HG03097 (cell line): ENCODE results near the gene FOXN1.

ENCODE experiments used
- ATAC-seq: cut with Tn5 transposase; IDR thresholded peaks from one replicate; pipeline ENCODE4 v1.9.1; 2021; ENCODE audit not compliant: unreplicated experiment, low FRiP score

FOXN1 gene

DNA sequence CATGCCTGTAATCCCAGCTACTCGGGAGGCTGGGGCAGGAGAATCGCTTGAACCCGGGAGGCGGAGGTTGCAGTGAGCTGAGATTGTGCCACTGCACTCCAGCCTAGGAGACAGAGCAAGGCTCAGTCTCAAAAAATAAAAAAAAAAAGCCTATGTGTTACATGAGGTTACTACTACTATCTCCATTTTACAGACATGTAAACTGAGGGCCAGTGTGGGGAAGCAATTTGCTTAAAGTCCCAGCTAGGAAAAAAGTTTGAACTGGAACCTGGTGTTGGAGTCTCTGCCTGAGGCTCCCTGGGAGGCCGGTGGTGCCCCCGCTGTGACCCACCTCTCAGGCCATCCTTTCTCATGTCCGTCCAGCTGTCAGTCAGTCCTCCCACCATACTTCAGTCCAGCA is 28.2 kb upstream of the FOXN1 start:
- no peak for ATAC-seq

DNA sequence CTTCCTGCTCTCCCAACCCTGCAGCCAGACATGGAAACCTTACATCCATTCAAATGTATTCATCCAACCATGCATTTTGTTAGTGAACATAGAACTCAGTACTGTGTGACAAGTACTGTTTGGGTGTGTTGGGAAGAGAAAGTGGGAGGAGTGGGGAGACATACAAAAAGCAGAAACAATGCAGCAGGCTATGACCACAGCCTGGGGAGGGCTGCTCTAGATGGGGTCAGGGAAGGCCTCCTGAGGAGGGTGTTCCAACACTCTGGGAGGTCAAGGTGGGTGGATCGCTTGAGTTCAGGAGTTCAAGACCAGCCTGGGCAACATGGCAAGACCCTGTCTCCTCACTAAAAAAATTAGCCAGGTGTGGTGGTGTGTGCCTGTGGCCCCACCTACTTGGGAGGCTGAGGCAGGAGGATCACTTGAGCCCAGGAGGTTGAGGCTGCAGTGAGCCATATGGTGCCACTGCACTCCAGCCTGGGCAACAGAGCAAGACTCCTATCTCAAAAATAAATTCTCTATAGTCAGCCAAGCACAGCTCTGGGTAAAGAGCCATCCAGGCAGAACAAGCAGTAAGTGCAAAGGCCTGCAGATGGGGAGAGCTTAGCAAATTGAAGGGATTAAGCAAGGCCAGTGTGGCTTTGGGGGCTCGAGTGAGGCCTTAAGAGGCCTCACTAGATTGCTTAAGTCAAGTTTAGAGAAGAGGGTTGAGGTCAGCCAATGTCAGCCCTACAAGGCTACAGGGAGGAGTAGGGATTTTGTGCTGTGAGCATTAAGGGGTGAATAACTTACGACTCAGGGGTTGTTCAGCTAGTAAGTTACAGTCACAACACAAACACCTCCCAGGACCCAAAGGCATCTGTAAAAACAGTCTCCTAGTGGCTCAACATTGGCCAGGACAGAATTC is 27.2 kb upstream of the FOXN1 start:
- no peak for ATAC-seq

DNA sequence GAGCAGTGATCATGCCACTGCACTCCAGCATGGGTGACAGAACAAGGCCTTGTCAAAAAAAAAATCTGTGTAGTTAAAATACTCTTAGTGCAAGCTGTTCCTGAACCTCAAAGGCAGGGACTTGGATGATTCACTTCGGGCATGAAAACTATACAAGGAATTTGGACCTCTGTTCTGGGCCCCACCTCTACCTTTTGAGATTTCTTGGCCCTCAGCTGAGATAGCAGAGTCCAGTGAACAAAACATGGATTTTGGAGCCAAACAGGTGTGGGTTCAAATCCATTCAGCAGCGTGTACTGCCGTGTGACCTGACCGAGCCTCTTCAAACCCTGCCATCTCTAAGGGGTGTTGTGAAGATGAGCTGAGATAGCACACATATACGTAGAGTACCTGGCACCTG is 25.9 kb upstream of the FOXN1 start:
- ATAC-seq: no peak

DNA sequence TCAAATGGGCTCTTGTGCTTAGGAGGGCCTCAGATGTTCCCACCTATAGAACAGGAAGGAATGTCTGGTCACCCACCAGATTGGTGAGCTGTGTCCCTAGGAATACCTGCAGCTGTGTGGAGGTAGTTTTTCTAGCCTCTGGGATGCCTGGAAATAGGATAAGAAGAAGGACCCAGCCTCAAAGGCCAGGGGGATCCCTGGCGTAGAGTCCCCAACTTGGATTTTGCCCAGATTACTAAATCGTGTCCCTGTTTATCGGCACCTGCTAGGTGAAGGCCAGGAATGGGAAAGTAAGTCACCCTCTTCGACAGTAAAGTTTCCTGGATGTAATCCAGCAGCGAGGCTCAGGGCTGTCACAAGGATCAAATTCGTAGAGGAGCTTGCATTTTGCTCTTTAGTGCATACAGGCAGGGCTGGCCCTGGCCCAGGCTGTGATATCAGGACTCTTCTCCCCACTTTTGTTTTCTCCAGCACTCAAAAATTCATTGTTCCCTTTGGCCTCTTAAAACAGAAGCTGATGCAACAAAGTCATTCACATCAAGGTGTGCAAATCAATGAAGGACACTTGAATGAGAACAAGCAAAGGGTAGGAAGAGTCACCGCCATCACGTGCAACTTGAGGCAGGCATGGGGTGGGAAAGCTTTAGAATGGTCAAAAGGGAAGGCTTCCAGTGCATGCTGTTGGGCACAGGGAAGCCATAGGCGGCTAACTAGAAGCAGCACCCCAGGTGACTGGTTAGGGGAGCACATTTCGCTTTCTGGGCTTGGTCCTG is 25.2 kb upstream of the FOXN1 start:
- no peak for ATAC-seq

DNA sequence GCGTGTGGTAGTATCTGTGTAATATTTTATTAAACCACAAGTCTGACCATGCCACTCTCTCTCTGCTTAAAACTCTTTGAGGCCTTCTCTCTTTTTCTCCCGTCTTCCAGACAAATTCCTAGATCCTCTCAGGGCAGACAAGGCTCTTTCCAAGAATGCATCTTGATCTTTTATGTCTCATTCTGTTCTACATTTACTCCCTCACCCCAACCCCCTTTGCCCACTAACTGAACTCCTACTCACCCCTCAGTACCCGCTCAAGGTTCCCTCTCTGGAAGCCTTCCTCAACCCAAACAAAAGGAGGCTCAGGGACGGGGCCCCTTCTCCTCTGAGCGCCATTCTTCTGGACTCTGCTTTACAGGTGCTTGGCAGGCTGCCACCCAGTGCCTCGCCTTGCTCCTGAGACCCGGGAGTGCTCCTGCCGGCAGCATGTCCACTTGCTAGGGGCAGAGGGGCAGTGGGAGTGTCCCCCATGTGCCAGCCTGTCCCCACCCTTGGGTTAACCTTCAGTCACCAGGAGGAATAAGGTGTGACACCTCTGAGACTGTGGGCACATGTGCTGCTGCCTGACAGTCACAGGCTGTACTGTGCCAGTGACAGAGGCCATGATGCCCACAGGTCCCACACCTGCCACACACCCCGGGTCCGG is 23.5 kb upstream of the FOXN1 start:
- no peak for ATAC-seq

DNA sequence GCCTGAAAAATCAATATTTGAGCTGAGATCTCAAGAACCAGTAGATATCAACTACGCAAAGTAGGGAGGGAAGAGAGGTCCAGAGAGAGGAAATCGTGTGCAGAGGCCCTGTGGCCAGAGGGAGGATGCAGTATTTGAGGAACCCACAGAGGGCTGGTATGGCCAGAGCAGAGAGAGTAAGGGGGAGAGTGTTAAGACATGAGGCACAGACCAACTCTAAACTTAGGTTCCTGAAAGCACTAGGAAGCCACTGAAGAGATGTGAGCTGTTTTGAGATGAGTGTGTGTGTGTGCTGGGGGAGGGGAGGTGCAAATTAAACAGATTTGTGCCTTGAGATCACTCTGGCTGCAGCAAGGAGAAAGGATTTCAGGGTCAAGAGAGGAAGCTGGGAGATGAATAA is 21.9 kb upstream of the FOXN1 start:
- ATAC-seq: no peak

DNA sequence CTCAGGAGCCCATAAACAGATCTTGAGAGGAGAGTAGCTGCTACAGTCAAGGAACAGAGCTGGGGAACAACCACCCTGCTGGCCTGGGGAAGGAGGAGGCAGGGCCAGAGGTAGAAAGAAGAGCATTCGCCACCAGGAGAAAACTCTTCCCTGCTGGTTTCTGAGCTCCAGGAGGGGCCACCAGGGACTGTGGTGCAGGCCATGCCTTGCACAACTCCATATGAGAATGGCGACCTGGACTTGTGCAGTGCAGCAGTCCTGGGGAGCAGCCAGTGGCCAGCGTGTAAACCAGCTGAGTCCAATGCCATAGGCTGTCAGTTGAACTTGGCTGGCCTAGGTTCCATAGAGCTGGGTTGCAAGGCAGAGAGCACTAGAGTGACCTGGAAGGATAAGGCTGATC is 21.1 kb upstream of the FOXN1 start:
- ATAC-seq: no peak

DNA sequence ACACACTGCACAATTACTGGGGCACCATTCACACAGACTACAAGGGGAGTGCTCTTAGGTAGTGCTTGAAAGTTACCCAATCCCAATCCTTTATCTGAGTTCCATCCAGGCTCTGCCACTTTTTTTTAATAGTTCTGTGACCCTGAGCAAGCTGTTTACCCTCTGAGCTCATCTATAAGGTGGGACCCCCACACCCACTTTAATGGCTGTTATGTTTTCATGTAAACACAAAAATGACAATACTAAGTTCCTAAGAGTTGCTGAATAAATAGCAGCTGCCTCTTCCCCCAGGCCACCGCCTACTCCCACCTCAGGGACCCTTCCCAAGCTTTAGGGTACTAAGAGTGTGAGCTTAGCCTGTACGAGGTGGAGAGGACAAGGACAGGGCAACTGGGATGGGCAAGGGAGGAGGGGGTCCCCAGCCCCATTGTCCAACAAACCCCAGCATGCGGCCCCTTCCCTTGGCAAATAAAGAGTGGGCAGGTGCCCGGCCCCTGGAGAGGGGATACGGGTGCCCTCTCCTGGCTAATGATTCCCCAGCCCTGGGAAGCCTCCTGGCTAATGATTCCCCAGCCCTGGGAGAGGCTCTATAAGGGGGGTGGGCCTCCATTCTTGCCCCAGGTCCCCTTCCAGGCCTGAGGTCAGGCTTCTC is 18.1 kb upstream of the FOXN1 start:
- ATAC-seq: no peak

DNA sequence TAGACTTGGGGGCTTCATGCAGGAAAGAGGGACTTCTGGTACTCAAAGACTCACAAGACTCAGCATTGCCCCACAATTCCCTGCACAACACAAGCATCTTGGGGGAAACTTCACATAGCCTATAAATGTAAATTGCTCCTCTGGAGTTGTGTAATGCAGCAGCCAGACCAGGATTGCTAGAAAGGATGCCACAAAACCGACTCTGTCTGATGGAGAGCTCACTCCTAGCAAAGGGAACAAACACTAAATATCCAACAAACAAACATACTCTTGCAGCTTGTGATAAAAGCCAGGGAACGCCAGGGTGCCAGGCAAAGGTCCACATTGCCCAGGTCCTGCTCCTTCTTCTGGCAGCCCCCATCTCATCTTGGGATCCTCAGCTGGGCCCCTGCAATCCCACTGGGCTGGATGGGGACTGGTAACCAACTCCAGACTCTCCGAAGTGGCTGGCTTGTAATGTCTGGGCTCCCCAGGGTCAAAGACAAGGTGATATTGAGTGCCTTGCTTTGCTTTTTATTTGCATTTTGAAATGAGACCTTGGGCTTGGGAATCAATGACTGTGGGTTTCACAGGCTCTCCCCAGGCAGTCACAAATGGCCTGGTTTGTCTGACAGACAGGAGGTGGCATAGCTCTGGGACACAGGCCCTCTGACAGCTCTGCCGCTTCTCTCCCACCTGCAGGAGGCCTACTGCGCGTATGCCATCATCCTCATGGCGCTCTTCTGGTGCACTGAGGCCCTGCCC is 17.4 kb upstream of the FOXN1 start:
- ATAC-seq: no peak

DNA sequence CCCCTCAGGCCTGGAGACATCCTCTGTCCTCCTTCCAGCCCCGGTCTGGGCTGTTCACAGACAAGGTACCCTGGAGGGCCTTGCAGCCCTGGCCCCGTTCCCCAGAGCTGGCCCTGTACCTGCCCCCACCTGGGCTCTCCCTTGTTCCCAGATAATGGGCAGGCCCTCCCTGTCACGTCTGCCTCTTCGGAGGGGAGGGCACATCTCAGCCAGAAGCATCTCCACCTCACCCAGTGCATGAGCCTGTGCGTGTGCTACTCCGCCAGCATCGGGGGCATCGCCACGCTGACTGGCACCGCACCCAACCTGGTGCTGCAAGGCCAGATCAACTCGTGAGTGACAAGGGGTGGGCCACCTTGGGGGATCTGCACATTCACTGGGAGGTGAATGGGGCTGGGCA is 14.9 kb upstream of the FOXN1 start:
- no peak for ATAC-seq

DNA sequence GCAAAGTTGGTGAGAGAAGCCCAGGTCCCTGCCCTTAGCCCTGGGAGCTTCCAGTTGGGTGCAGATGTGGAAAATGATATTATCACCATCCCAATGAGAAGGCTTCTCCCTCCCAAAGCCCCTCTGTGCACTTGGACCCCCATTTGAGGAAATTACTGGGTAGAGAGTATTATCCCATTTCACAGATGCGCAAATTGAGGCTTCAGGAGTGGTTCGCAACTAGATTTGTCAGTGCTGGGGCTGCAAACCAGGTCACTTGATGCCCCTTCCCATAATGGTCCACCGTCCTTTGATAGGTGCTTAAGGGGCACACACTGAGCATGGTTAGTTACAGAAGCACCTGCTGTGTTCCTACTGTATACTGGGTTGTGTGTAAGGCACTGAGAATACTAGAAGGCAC is 14.3 kb upstream of the FOXN1 start:
- no peak for ATAC-seq

DNA sequence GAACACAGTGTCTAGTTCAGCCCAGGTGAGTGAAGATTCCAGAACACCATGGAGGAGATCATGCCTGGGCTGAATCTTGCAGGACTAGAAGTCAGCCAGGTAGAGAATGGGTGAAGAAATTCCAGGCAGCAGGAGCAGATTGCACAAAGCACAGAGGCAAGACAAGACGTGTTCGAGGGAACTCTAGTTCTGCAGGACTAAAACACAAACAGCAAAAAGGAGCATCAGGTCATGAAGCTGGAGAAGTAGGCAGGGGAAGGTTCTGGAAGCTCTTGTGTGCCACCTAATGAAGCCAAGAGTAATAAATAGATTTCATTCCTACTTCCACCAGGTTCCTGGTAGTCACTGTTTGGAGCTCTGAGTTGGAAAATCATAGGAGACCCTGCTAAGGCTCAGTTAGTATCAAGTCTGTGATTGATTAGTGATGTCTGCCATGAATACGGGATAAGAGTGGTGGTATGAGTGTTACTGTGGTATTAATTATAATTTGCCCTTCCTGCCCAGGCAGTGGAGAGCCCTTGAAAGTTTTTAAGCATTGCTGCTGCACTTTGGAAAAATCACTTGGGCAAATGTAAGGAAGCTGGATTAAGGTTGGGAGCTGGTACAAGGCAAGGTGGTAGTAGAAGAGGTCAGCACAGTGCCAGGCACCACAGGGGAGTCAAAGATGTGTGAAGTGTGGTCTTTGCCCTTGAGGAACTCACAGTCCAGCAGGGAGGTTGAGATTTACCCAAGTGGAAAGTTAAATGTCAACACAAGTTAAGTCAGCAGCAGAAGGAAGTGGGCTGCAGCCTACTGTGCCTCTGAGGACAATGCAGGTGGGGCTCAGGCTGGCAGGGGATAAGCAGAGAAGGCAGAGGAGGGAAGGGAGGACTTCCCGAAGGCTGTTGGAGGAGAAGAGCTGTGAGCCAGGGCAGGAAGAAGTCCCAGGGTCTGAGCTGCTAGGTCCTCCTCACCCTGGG is 13.5 kb upstream of the FOXN1 start:
- ATAC-seq: no peak

DNA sequence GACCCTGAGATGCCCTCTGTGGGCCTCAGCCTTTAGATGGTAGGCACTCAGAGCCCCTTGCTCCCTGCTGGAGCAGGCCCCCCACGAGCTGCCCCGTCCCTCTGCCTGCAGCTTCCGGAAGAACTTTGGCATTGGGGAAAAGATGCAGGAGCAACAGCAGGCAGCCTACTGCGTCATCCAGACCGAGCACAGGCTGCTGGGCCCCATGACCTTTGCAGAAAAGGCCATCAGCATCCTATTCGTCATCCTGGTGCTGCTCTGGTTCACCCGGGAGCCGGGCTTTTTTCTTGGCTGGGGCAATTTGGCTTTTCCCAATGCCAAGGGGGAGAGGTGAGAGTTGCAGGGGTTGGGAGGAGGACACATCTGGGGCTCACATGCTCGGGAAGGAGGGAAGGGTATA is 12.7 kb upstream of the FOXN1 start:
- ATAC-seq: no peak

DNA sequence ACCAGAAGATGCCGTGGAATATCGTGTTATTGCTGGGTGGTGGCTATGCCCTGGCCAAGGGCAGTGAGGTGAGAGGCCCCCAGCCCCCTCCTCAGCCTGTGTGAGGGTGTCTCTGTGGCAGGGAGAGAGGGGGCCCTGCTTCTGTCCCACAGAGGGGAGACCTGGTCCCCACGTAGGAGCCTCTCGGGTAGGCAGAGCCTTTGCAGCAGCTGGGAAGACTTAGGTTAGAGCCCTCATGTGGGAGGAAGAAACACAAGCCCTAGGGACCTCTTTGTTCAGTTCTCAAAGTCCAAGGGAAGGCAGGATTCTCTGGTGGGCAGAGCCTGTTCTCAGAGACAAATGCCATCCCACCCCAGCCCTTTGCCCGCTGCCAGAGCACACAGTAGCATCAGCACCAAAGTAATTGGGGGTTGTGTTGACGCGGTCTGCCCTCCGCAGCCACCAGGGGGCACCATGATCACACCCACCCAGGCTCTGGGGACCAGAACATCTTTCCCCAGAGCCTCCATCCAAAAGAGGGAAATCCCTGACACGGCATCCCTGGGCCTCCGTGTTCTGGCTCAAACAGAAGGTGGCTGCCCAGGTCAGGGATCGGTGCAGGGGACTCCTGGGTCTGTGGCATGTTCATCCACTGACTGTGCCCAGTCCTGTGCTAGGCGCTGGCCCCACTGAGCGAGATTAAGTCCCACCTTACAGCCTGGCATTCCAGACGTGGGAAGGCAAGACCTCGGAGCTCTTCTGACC is 11.5 kb upstream of the FOXN1 start:
- ATAC-seq: no peak

DNA sequence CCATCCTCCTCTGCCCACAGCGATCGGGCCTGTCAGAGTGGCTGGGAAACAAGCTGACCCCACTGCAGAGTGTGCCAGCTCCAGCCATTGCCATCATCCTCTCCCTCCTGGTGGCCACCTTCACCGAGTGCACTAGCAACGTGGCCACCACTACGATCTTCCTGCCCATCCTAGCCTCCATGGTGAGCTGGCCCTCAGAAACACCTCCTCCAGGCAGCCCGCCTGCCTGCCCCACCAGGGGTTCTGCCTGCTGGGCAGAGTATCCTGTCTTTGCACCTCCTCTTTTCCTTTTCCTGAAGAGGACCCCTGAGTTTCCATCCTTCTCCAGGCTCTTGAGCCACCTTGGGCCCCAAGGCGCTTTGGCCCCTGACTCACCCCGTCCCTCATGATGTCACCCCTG is 10.5 kb upstream of the FOXN1 start:
- ATAC-seq: no peak

DNA sequence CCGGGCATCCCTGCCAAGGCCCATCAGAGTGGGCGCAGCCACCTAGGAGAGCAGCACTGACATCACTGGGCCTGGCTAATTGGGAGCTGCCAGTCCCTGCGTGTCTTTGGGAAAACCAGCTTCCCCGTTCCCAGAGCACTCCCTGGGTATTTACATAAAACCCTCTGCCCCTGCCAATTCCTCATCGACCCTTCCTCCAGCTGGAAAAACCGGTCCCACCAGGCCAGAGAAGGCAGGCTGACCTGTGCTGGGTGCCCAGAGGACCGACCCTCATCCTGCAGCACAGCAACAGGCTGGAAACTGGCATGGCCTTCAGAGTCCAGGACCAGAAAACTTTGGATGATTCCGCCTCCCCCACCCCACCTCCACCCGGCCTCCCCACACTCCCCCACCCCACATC is 8.2 kb upstream of the FOXN1 start:
- no peak for ATAC-seq

DNA sequence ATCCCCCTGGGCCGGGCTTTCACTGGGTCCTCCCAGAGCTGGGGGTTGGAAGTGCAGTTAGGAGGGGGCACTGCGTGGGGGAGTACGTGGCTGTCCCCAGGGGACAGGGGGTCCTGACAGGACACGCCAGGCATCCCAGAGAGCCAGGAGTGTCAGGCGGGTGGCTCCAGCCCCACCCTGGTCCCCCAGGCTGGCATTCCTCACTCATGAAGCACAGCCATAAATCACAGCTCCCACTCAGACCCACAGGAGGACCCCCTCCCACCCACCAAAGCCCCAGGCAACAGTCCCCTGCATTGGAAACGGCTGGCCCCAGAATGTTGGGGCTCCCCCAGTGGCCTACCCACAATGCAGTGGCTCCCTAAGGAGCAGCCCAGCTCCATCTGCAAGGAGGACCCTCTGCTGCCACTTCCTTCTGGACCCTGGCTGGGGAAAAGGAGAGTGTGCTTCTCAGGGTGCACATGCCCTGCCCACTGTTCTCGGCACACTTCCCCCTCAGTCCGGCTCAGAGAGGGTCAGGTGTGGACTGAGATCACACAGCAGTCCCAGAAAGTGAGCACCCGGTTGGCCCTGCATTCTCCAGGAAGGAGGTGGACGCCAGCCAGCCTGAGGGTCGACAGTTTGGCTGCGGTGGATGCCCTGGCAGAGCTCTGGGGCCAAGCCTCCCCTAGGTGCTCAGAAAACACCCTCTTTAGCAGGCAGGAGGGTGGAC is 7.3 kb upstream of the FOXN1 start:
- ATAC-seq: no peak

DNA sequence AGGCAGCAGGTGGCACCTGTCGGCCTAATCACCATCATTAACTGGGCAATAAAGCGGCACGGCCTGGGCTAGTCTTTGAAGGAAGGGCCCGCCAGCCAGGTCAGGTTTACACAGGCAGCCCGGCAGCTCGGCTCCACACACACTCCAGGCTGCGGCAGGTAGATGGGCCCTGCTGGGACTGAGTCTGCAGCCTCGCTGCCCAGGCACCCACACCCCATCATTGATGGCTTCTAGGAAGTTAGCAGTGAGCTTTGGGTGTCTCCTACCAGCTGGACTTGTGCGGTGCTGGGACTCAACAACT is 6.8 kb upstream of the FOXN1 start:
- ATAC-seq: no peak
